NCI-H1417 treated with DMSO at 0.1 percent for 48 hours (cell line): Measurements from ENCODE around the gene PRRX2.
"Not testable (repeated sequence)": the region's sequence is repeated elsewhere in the genome, so short reads cannot be mapped to it uniquely, and the experiment has no call there.

Experiments
- DNase-seq: peaks from one replicate; lab custom pipeline; 2025; lab: John Stamatoyannopoulos, UW

PRRX2 gene

GRCh38 chr9:129761293-129761900 lies 96.0 kb downstream of the PRRX2 start:
- no peak for DNase-seq

- DNase-seq: no peak
These were observed 96.5 kb downstream of the PRRX2 start for GRCh38 chr9:129761901-129762369.

- DNase-seq: not testable (repeated sequence)
These were observed 97.0 kb downstream of the PRRX2 start for GRCh38 chr9:129762370-129762984.

- DNase-seq: no peak
These were observed 97.8 kb downstream of the PRRX2 start for GRCh38 chr9:129762985-129763926.

GRCh38 chr9:129765764-129766317 lies 100.4 kb downstream of the PRRX2 start:
- DNase-seq: no peak

- no peak for DNase-seq
These were observed 103.0 kb downstream of the PRRX2 start for GRCh38 chr9:129768486-129768885.

- no peak for DNase-seq
These were observed 104.2 kb downstream of the PRRX2 start for GRCh38 chr9:129769669-129770068.

GRCh38 chr9:129770741-129771140 lies 105.3 kb downstream of the PRRX2 start:
- no peak for DNase-seq
